Measurements from ENCODE around the gene GBF1.
"Not testable (repeated sequence)": the region's sequence is repeated elsewhere in the genome, so short reads cannot be mapped to it uniquely, and the experiment has no call there.

The GBF1 gene

DNA sequence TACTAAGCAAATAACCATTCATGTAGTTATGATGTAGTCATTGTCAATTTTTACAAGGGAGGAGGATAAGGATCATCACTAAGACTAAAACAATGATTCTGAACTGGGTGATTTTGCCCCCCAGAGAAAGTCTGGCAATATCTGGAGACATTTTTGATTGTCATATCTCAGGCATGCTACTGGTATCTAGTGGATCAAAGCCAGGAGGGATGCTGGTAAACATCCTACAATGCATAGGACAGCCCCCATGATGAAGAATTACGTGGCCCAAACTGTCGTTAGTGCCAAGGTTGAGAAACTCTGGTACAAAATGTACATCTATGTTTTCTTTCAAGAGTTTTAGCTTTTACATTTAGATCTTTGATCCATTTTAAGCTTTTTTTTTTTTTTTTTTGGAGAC, 57.3 kb downstream of the GBF1 start:
- no peak for DNase-seq (ENCODE audit: low read depth in 2 of 2)

DNA sequence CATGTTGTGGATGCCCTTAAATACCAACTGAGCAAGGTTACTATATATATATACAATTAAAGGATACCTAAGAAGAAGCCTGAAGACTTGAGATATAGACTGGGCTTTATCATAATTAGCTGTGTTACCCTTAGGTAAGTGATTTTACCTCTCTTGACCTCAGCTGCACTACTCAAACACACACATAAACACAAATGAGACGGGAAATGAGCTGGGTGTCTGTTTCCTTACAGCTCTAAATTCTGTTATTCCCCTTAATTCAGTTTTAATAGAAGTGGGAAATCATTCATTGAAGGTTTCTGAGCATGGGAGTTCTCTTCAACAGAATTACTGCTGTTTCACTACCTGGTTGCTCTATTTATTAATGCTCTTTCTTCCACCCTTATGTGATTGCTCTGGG, 60.7 kb downstream of the GBF1 start:
- DNase-seq (ENCODE audit: low read depth in 2 of 2), result no peak

DNA sequence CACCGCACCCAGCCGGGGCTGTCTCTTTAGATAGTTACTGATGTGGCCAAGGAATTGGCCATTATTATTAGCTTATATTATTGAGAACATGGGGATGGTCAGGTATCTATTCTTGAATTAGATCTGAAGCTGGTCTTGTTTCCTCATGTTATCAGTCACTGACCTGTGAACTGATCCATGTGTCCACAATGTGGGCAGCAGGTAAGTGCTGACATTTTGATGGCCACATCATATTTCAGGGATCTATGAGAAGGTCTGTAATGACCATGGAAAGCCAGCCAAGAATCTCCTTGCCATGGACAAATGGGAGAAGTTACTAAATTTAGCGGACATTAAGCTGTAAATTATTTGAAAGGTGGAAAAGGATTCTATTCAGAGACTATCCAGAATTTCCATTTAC, 61.4 kb downstream of the GBF1 start:
- no peak for DNase-seq (ENCODE audit: low read depth in 2 of 2)

DNA sequence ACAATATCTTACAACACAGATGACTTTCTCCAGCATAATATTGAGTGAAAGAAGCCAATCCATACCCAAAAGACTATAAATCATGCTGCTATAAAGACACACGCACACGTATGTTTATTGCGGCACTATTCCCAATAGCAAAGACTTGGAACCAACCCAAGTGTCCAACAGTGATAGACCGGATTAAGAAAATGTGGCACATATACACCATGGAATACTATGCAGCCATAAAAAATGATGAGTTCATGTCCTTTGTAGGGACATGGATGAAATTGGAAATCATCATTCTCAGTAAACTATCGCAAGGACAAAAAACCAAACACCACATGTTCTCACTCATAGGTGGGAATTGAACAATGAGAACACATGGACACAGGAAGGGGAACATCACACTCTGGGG, 63.0 kb downstream of the GBF1 start:
- DNase-seq (ENCODE audit: low read depth in 2 of 2), result not testable (repeated sequence)

DNA sequence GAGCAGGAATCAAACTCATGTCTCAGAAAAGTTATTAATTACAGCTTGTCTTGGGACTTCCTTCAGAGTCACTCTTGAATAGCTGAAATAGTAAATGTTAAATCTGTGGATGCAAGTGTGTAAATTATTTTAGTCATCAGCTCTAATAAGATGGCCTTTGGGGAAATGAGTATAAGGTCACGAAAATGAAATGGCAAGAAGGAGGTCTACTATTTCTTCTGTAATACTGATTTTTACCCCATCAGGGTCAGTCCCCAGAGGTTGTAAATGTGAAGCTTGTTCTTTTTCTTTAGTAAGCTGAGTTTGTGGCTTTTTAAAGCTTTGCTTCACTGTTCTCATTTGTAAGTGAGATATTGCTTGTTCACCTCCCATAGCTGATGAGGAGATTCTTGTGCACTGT, 63.9 kb downstream of the GBF1 start:
- no peak for DNase-seq (ENCODE audit: low read depth in 2 of 2)

DNA sequence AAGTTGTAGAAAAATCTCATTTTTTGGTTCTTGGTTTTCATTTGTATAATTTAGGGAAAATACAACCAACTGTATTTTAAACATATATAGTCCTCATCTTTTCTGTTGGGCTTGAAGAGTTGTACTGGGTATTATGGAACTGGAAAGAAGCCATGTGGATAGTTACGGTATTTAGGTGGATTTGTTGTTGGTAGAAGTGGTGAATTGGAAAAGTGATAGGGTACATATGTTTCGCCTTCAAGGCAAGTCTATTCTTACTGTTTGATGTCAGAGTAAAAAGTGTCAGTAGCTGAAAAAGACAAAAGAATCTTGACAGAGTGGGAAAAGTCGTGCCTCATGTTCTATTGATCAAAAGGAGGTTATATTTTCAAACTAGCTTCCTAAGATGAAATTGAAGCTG, 64.6 kb downstream of the GBF1 start:
- DNase-seq (ENCODE audit: low read depth in 2 of 2), result no peak

DNA sequence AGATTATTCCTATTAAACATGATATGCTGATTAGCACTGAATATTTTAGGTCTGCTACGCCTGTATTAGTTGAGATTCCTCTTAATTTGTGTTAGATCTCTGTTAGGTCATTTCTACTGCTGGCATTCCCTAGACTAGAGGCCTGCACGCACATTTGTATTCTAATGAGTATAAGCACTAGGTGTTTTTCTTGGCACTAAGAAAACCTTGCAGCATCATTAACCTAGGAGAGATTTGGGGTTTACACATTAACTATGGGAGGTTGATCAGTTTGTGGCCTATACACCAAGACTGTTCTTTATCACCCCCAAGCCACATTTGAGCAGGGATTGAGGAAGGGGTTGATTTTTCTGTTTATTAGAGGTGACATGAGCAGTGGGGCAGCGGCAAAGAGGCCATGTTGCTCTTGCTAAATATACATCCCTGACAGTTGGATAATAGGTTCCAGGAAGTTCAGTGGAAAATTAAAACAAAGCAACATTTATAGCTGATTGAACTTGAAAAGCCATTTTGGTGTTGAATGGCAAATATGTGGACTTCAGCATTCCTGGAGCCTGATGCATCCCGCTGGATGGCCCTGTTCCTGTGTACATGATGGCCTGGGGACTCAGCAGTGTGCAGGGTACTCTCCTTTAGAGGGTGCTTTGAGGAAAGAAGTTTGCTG, 65.2 kb downstream of the GBF1 start:
- no peak for DNase-seq (ENCODE audit: low read depth in 2 of 2)

DNA sequence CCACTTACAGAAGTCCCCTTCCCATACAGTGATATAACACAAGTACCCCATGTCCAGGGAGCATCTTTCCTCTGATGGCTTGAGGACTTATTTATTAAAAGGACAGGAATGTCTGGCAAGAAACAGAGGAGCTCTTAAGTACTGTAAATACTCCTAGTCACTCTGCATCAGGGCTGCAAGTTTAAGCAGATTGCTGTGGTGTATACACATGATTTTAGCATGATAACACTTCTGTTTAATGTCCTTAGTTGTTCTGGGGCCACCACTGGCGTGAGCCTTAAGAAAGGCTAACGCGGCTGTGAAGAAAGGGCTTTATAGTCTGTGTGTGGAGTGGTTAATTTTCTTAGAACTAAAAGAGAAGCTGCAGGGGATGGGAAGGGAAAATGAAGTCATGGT, 65.7 kb downstream of the GBF1 start:
- no peak for DNase-seq (ENCODE audit: low read depth in 2 of 2)

DNA sequence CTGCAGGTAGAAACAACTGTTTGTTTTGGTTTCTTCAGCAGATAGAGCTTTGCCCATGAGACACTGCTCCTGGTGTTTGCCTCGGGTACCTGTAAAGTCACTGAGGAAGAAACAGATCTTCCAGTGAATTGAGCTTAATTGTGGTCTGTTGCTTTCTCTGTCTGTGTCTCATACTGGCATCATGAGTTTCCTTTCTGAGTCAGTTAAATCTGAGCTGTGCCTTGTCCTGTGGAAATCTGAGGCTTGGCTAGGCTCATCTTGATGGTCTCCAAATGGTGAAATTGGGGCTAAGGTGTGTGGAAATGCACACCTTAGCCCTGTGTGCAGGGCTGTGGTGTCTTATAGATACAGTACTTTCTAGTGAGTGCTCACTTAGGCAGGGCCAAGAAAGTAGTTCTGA, 67.4 kb downstream of the GBF1 start:
- DNase-seq (ENCODE audit: low read depth in 2 of 2), result no peak

DNA sequence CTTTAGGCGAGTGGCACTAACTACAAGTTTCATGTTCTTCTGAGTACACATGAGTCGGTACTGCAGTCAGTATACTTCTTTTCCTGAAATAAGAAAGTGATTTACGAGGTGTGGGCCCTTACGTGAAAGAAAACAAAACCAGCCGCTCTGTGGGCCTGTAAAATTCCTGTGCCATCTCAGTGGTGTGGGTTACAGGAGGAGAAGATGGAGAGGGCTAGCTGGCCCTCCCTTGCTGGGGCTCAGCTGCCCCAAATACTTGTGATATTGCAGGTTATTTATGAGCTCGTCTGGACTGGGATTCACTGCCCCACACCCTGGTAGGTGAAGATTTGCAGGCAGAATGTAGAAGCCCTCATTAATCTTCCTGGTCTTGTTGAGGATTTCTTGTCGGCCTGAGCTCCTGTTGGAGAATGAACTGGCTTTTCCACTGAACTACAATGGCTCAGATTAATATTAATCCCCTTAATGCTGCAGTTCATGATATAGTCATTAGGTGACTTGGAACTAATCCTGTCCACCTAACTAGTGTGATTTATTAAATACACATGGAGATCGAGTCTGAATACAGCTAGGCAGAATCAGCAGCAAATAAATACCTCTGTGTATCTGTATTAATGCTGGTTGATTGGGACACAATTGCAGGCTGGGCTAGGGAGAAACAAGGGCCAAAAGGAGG, 68.0 kb downstream of the GBF1 start:
- DNase-seq (ENCODE audit: low read depth in 2 of 2), result no peak

DNA sequence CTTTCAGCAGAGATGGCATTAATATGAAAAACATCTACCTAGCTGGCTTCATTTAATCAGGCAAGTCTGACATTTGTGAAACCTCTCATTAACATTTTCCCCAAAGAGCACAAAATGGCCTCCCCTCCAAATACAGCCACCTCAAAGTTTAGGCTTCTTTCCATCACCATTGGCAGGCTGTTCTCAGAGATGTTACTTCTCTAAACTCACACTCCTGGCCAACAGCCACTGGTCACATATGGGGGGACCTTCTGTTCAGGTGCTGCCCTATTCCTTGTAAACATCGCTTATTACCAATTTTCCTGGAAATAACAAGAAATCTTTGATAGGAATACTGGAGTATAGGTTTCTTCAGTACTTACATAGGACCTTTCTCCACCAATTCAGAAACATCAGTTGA, 69.5 kb downstream of the GBF1 start:
- no peak for DNase-seq (ENCODE audit: low read depth in 2 of 2)

DNA sequence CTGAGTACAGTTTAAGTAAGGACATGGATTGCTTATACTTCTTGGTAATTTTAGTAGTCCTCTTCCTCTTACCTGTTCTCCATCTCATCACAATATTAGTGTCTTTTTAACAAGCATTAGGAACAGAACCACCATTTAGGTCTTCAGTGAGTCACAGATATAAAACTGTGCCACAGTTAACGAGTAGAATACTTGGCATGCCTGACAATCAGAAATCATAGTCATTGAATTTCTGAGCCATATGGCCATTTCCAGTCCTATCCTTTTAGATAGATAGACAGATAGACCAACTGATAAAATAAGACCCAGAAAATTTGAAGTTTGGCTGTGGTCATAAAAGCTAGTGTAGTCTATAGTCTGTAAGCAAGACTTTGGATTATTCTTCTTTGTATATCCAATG, 71.1 kb downstream of the GBF1 start:
- no peak for DNase-seq (ENCODE audit: low read depth in 2 of 2)

DNA sequence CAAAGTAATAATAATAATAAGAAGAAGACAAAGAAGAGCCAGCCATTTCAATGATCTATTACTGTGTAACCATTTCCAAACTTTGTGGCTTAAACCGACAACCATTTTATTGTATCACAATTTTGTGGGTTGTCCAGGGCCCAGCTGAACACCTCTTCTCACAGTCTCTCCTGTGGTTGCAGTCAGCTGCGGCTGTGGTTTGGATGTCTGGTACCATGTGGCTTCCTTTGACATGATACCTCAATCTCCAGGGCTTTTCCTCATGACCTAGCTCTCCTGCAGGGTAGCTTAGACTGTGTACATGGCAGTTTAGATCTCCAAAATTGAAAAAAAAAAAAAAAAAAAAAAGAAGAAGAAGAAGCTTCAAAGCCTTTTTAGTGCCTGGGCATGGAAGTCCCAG, 77.6 kb downstream of the GBF1 start:
- no peak for DNase-seq (ENCODE audit: low read depth in 2 of 2)

DNA sequence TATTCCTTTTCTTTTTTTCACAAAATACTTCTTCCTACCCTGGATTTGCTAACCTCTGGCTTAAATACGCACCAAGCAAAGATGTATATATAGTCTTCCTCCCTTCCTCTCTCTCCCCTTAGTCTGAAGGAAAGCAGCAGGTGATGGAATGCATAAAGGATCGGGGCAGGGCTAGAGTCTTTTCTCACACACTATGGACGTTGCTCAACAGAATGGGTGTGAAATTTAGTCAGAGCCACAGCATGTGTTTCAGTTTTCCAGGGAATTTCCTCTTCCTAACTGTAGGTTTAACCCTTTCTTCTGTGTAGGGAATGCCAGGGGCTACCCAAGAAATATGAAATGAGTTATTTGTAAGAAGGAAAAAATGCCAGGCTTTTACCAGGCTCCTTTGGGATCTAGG, 78.7 kb downstream of the GBF1 start:
- no peak for DNase-seq (ENCODE audit: low read depth in 2 of 2)

DNA sequence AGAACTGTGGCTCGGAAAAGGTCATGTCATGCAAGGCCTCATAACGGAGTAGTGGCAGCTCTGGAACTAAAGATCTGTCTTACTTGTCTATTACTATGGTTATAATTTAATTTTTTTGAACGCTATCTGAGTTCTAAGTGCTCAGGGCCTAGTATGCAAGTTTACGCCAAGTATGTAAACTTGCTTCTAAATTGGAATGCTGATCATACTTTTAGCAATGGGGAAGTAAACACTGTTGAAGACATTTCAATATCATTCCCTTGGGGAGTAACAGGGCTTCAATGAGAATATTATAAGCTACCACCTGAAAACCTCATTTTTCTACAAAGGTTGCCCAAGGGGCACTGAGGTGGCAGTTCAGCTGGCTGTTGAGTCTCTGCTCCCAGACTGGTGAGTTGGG, 80.7 kb downstream of the GBF1 start:
- no peak for DNase-seq (ENCODE audit: low read depth in 2 of 2)

DNA sequence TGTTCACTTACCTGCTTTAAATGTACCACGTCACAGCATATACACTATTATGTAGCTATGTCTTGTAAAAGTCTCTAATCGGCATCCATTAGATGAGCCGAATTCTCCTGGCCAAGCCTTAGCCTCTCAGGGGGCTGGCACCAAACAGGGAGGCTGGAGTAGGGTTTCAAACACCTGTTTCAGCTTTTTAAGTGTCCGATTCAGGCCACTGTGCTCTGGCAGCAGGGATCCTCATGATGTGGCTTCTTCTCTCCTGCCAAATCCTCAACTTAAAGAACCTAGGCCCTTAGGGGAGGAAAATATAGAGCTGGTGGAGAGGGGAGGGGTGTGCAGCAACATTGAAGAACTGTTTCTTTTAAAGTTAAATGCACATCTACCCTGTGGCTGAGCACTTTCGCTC, 81.7 kb downstream of the GBF1 start:
- no peak for DNase-seq (ENCODE audit: low read depth in 2 of 2)

DNA sequence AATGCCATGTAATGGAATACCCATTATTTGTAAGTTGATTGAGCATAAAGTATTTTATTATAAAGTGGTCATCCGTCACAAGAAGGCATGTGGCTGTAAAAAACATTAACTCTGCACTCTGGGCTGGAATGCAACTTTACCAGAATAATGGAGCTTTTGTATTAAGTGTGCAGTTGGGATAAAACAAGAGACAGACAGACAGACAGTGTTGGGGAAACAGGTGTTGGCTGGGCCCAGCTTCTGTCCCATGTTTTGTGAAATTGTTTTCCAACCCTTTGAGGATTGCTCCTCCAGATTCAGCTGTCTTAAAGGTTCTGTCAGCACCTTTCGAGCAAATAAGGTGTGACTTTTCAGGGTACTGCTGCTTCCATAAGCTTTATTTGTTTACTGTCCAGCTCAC, 82.3 kb downstream of the GBF1 start:
- no peak for DNase-seq (ENCODE audit: low read depth in 2 of 2)

DNA sequence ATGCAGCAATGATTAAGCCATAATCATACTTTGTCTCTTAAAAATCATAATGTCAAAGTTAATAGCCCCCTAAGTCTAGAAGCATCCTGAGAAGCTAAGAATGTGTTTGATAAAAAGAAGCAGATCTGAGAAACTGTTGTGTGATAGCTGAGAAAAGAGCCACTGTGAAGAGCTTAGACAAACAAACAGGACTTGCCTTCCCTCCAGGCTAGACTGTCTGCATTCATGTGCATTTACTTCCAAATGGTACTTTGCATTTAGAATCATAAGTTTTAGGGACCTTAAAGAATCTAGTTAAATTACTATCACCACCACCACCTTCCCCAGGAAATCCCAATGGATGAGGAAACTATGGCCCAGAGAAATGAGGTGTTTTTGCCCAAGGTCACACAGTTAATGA, 87.4 kb downstream of the GBF1 start:
- DNase-seq (ENCODE audit: low read depth in 2 of 2), result no peak

DNA sequence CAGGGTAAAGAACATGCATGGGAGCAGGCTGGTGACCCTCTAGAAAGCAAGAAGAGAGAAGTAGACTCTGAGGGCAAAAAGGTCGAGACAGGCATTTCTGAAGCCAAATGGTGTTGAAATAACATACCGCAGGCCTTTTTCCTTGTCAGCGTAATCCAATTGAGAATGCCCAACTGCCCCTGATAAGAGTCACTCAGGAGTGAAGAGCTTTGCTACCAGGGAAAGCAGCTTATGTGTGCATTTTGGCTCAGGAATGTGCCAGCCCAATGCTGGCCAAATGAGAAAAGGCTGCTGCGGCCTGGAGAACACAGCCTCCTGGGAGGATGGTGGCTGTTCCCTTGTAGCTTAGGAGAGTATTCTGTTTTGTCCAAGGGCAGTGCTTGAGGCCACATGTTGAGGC, 88.8 kb downstream of the GBF1 start:
- DNase-seq (ENCODE audit: low read depth in 2 of 2), result no peak

DNA sequence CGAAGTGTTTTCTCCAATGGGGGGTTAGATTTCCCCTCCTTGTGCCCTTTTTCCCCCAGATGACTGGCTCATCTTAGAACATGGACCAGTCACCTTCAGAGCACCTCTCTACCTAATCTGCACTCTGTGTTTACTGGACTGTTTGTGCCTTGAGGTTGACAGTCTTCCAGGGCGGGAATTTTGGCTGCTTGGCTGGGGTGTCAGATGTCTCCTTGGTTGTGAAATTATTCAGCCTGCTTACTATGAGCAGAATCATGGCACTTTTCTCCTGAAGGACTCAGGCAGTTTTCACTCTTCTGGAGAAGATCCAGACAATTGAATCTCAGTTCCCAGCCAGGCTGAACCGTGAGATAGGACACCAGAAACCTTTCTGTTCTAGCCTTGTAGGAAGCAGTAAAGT, 89.9 kb downstream of the GBF1 start:
- no peak for DNase-seq (ENCODE audit: low read depth in 2 of 2)

DNA sequence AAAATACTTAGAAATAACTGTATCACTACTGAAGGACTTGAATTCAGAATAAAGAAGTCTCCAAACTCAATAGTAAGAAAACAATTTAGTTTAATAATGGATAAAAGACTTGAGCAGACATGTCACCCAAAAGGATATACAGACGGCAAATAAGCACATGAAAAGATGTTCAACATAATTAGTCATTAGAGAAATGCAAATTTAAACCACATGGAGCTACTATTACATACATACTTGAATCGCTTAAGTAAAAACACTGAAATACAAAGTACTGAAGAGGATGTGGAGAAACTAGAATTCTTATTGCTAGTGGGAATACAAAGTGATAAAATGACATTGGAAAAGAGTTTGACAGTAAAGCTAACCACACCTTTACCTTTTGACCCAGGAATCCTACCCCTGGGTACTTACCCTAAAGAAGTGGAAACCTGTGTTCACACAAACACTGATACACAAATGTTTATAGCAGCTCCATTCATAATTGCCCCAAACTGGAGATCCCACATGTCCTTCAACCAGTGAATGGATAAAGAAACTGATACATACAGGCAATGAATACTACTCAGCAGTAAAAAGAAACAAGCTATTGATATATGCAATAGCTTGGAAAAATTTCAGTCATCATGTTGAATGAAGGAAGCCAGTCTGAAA, 95.8 kb downstream of the GBF1 start:
- DNase-seq (ENCODE audit: low read depth in 2 of 2), result no peak

DNA sequence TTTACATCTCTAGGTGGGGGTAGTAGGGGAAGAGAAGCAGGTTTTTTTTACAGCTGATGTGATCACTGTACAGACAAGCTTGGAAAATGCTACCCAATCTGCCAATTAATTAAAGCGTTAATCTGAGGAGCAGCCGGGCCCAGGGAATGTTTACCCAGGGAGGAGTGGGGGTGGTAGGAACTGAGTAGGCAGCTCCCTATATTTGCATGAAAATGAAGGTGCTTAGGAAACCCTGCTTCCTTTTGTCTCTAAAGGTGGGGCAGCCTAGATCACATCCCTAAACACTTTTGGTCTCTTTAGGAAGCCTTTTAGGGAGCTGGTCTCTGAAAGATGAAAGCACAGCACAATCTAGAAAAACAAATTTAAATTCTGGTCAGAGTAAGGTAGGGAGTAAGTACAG, 97.1 kb downstream of the GBF1 start:
- no peak for DNase-seq (ENCODE audit: low read depth in 2 of 2)

DNA sequence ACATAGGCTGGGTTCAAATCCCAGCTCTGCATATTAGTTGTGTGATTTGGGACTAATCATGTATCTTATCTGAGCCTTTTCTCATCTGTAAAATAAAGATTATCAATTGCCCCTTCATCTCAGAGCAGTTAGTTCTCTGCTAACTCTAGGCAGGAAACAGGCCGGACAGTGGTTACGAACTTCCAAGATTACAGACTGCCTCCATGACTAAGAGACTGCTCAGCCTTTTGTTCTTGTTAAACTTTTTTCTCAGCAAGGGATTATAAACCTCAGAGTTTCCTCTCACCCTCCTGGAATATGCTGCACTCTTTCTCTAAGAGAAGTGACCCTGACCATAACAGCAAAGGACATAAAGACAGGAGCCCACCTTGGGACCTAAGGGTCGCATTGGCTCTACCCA, 97.6 kb downstream of the GBF1 start:
- no peak for DNase-seq (ENCODE audit: low read depth in 2 of 2)

DNA sequence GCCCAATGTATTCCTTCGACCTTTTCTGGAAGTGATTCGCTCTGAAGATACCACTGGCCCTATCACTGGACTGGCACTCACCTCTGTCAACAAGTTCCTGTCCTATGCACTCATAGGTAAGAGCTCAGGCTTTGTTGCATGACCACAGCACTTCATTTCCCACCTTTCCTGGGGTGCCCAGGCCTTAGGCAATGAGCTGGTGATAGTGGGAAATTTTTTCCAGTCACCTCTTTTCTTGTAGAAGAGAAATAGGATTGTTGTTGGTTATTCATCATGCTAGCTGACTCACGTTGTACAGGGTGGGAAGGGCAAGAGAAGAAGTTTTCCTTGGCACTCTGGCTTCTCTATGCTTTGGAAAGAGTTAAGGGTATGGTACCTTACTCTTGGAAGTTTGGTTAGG, 98.7 kb downstream of the GBF1 start:
- DNase-seq (ENCODE audit: low read depth in 2 of 2), result no peak

Measured in activated CD4-positive, alpha-beta T cell treated with anti-CD3 and anti-CD28 coated beads for 24 hours (primary cell).